Measurements from ENCODE around the gene RARRES2.

DNA sequence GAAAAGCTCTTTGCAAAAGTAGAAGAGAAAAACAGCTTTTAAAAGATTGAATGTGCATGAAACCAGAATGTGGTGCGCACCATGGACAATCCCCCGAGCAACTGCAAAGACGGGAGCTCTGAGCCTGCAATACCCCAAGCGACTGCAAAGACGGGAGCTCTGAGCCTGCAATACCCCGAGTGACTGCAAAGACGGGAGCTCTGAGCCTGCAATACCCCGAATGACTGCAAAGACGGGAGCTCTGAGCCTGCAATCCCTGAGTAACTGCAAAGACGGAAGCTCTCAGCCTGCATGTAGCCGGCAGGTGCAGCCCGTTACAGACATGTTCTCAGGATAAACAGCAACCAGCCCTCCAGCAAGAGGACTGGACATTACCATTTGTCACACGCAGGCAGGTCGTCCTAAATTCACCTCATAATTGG, 43.9 kb upstream of the RARRES2 start:
- TF ChIP-seq EZH2 (IDR thresholded peaks at IDR 0.05; ENCODE audit: low read depth) = no peak
- TF ChIP-seq, protein P1, sequence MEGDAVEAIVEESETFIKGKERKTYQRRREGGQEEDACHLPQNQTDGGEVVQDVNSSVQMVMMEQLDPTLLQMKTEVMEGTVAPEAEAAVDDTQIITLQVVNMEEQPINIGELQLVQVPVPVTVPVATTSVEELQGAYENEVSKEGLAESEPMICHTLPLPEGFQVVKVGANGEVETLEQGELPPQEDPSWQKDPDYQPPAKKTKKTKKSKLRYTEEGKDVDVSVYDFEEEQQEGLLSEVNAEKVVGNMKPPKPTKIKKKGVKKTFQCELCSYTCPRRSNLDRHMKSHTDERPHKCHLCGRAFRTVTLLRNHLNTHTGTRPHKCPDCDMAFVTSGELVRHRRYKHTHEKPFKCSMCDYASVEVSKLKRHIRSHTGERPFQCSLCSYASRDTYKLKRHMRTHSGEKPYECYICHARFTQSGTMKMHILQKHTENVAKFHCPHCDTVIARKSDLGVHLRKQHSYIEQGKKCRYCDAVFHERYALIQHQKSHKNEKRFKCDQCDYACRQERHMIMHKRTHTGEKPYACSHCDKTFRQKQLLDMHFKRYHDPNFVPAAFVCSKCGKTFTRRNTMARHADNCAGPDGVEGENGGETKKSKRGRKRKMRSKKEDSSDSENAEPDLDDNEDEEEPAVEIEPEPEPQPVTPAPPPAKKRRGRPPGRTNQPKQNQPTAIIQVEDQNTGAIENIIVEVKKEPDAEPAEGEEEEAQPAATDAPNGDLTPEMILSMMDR (conservative IDR thresholded peaks at IDR 0.05) = no peak

Measured in PC-9 (cell line).